ENCODE results near the gene HEXB.

- TF ChIP-seq CTCF (conservative IDR thresholded peaks at IDR 0.05; ENCODE audit: low read depth, low read length): no peak
- TF ChIP-seq EZH2 (IDR thresholded peaks at IDR 0.05; ENCODE audit: borderline replicate concordance, low read depth, low read length, poor library complexity, severe bottlenecking): no peak
Observed at GRCh38 chr5:74685979-74686631, 1.1 kb downstream of the HEXB start.
